Uterus (tissue), 2 donors: ENCODE data around the gene ACAP3.

Experiments
- POLR2A ChIP-seq, 2 donors: fragments of 450-650 bp; IDR thresholded peaks; one replicate each; pipeline ENCODE4 v1.6.1; 2016; ENCODE audit warnings: antibody characterized with exemption in 2 of 2, mild to moderate bottlenecking in 1 of 2, moderate library complexity in 1 of 2
- TF ChIP-seq, protein P1 (sequence below), 4 experiments: fragments of 200-600 bp in 2 of 4; fragments of 450-650 bp in 2 of 4; sonication (generic) in 2 of 4; IDR thresholded peaks; one replicate each; pipeline ENCODE4 v1.5.1; 2016 to 2019; ENCODE audit warnings: antibody characterized with exemption in 4 of 4, mild to moderate bottlenecking in 2 of 4, moderate library complexity in 1 of 4

DNA sequence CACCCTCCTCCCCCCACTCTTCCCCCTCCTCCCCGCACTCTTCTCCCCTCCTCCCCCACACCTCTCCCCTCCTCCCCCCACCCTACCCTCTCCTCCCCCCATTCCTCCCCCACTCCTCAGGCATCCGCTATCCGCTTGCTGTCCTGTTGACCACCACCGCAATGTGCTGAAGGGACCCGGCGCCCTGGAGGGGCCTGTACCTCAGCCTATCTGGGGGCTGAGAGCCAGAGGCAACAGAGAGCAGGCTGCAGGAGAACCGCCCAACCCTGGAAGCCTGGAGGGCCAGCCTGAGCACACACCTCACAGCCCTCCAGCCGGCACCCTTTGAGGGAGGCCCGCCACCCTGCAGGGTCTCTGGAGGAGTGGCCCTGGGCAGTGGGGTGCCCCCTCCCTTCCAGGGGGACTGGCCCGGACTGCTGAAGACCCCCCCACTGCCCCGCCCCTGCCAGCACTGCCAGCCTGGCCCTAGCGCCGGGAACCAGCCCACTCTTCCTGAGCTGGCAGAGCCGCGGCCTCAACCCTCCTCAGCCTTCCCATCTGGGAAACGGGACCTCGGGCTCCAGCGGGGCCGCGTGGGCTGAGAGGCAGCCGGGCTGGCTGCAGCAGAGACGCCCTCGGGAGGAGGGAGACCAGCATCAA, 62.4 kb downstream of the ACAP3 start:
- TF ChIP-seq, protein P1, sequence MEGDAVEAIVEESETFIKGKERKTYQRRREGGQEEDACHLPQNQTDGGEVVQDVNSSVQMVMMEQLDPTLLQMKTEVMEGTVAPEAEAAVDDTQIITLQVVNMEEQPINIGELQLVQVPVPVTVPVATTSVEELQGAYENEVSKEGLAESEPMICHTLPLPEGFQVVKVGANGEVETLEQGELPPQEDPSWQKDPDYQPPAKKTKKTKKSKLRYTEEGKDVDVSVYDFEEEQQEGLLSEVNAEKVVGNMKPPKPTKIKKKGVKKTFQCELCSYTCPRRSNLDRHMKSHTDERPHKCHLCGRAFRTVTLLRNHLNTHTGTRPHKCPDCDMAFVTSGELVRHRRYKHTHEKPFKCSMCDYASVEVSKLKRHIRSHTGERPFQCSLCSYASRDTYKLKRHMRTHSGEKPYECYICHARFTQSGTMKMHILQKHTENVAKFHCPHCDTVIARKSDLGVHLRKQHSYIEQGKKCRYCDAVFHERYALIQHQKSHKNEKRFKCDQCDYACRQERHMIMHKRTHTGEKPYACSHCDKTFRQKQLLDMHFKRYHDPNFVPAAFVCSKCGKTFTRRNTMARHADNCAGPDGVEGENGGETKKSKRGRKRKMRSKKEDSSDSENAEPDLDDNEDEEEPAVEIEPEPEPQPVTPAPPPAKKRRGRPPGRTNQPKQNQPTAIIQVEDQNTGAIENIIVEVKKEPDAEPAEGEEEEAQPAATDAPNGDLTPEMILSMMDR (IDR thresholded peaks at IDR 0.05), result no peak
- no peak for TF ChIP-seq POLR2A (IDR thresholded peaks at IDR 0.05)
